ENCODE results near the gene CGN.

CGN gene

GRCh38 chr1:151530461-151530860, 19.3 kb downstream of the CGN start:
- H3K4me3 ChIP-seq (ENCODE audit: low read depth, low read length), result no peak overlapping the region
- ChIA-PET CTCF (interaction anchor here (0.7 kb wide), 1 partner anchor 32 kb away, joined by 3 read pairs; no protein-coding TSS in a partner anchor), POLR2A (no interaction called here)
- peaks cover 3 to 52% of the 10 kb centered on the region in 2 experiments; a peak in 2 of 3 replicates for H3K36me3 ChIP-seq (ENCODE audit: control insufficient read depth in 2 of 2, insufficient read depth in 1 of 2, low read length in 2 of 2)
- no peaks in the 10 kb centered on the region for H3K9me3 ChIP-seq (ENCODE audit: control insufficient read depth, insufficient read depth, low read depth, low read length)
- H3K27ac ChIP-seq (ENCODE audit: extremely low read depth, low read depth, low read length), result no peak overlapping the region
- TF ChIP-seq ZIC2 (tag by site-specific recombination; IDR thresholded peaks at IDR 0.05) (peak; percentile 37), ZNF639 (tag by site-specific recombination; IDR thresholded peaks at IDR 0.05) (no peak), ZNF670 (tag by site-specific recombination; IDR thresholded peaks at IDR 0.05; ENCODE audit: low read depth) (no peak), ZNF394 (tag by site-specific recombination; IDR thresholded peaks at IDR 0.05; ENCODE audit: borderline replicate concordance) (0 out of 2 replicates have a peak, but pooled peaks have one; percentile 11)
- H3K4me1 ChIP-seq (ENCODE audit: control insufficient read depth, insufficient read depth, low read length), result no peaks in the 10 kb centered on the region

DNA sequence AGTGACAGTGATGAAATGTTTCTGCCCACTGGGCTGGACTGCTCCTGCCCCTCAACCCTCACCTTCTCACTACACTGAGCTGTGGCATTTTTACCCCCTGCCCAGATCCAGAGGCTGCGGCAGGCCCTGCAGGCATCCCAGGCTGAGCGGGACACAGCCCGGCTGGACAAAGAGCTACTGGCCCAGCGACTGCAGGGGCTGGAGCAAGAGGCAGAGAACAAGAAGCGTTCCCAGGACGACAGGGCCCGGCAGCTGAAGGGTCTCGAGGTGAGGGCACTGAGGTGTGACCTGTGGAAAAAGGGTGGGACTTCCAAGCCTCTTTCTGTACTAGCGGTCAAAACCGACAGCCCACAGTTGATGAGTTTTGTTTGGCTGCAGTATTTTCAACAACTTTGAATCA, 22.7 kb downstream of the CGN start:
- H3K36me3 ChIP-seq (ENCODE audit: control insufficient read depth in 2 of 2, insufficient read depth in 1 of 2, low read length in 2 of 2), result peaks cover 0 to 69% of the 10 kb centered on the region in 2 experiments; a peak in 1 of 3 replicates
- TF ChIP-seq ZNF514 (tag by site-specific recombination; IDR thresholded peaks at IDR 0.05), result no peak
- TF ChIP-seq ZNF548 (tag by site-specific recombination; IDR thresholded peaks at IDR 0.05), result no peak
- TF ChIP-seq, protein P1, sequence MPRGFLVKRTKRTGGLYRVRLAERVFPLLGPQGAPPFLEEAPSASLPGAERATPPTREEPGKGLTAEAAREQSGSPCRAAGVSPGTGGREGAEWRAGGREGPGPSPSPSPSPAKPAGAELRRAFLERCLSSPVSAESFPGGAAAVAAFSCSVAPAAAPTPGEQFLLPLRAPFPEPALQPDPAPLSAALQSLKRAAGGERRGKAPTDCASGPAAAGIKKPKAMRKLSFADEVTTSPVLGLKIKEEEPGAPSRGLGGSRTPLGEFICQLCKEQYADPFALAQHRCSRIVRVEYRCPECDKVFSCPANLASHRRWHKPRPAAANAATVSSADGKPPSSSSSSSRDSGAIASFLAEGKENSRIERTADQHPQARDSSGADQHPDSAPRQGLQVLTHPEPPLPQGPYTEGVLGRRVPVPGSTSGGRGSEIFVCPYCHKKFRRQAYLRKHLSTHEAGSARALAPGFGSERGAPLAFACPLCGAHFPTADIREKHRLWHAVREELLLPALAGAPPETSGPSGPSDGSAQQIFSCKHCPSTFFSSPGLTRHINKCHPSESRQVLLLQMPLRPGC (tag by site-specific recombination; IDR thresholded peaks at IDR 0.05), result no peak
- no peak for TF ChIP-seq SALL2 (tag by site-specific recombination; IDR thresholded peaks at IDR 0.05; ENCODE audit: borderline replicate concordance)
- no peak for TF ChIP-seq GLIS2 (tag by site-specific recombination; IDR thresholded peaks at IDR 0.05)
- TF ChIP-seq KLF16 (tag by site-specific recombination; IDR thresholded peaks at IDR 0.05), result no peak
- TF ChIP-seq ZNF501 (tag by site-specific recombination; IDR thresholded peaks at IDR 0.05), result no peak
- no peak for TF ChIP-seq ZNF221 (tag by site-specific recombination; IDR thresholded peaks at IDR 0.05; ENCODE audit: borderline replicate concordance)
- TF ChIP-seq, protein P2, sequence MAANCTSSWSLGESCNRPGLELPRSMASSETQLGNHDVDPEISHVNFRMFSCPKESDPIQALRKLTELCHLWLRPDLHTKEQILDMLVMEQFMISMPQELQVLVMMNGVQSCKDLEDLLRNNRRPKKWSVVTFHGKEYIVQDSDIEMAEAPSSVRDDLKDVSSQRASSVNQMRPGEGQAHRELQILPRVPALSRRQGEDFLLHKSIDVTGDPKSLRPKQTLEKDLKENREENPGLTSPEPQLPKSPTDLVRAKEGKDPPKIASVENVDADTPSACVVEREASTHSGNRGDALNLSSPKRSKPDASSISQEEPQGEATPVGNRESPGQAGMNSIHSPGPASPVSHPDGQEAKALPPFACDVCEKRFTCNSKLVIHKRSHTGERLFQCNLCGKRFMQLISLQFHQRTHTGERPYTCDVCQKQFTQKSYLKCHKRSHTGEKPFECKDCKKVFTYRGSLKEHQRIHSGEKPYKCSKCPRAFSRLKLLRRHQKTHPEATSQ (tag by site-specific recombination; IDR thresholded peaks at IDR 0.05), result no peak
- TF ChIP-seq ZNF555 (tag by site-specific recombination; conservative IDR thresholded peaks at IDR 0.05), result no peak
- ChIA-PET POLR2A (no interaction called here), CTCF (interaction anchor here (0.6 to 1.3 kb wide), 13 partner anchors 10 to 303 kb away, joined by 3 to 5 read pairs (median 3); no protein-coding TSS in a partner anchor)
- no peak overlapping the region for H3K27ac ChIP-seq (ENCODE audit: extremely low read depth, low read depth, low read length)
- H3K9me3 ChIP-seq (ENCODE audit: control insufficient read depth, insufficient read depth, low read depth, low read length), result no peaks in the 10 kb centered on the region
- no peaks in the 10 kb centered on the region for H3K4me1 ChIP-seq (ENCODE audit: control insufficient read depth, insufficient read depth, low read length)
- H3K4me3 ChIP-seq (ENCODE audit: low read depth, low read length), result no peak overlapping the region

- Histone ChIP-seq H3K9me3 (ENCODE audit: control insufficient read depth, insufficient read depth, low read depth, low read length) (no peaks in the 10 kb centered on the region), H3K27ac (ENCODE audit: extremely low read depth, low read depth, low read length) (no peak overlapping the region), H3K4me3 (ENCODE audit: low read depth, low read length) (no peak overlapping the region), H3K4me1 (ENCODE audit: control insufficient read depth, insufficient read depth, low read length) (peaks cover 3% of the 10 kb centered on the region; the same call in 1 of the 2 replicates), H3K36me3 (ENCODE audit: control insufficient read depth in 2 of 2, insufficient read depth in 1 of 2, low read length in 2 of 2) (peaks cover 0 to 60% of the 10 kb centered on the region in 2 experiments; a peak in 1 of 3 replicates)
- ChIA-PET CTCF (interaction anchor here (0.6 to 1.7 kb wide), 20 partner anchors 11 to 208 kb away, joined by 3 to 8 read pairs (median 3); partner anchors contain the start of gene CGN), POLR2A (no interaction called here)
- peak; percentile 72; the same call in 1 of the 2 replicates for TF ChIP-seq ZSCAN30 (tag by site-specific recombination; IDR thresholded peaks at IDR 0.05)
- TF ChIP-seq KLF16 (tag by site-specific recombination; IDR thresholded peaks at IDR 0.05), result no peak
- no peak for TF ChIP-seq ZNF585B (tag by site-specific recombination; IDR thresholded peaks at IDR 0.05)
- no peak for TF ChIP-seq TRIM28 (IDR thresholded peaks at IDR 0.05; ENCODE audit: borderline replicate concordance, low read length)
- TF ChIP-seq, protein P3, sequence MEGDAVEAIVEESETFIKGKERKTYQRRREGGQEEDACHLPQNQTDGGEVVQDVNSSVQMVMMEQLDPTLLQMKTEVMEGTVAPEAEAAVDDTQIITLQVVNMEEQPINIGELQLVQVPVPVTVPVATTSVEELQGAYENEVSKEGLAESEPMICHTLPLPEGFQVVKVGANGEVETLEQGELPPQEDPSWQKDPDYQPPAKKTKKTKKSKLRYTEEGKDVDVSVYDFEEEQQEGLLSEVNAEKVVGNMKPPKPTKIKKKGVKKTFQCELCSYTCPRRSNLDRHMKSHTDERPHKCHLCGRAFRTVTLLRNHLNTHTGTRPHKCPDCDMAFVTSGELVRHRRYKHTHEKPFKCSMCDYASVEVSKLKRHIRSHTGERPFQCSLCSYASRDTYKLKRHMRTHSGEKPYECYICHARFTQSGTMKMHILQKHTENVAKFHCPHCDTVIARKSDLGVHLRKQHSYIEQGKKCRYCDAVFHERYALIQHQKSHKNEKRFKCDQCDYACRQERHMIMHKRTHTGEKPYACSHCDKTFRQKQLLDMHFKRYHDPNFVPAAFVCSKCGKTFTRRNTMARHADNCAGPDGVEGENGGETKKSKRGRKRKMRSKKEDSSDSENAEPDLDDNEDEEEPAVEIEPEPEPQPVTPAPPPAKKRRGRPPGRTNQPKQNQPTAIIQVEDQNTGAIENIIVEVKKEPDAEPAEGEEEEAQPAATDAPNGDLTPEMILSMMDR (tag by site-specific recombination; IDR thresholded peaks at IDR 0.05), result peak; percentile 69
- TF ChIP-seq ZNF292 (tag by site-specific recombination; IDR thresholded peaks at IDR 0.05; ENCODE audit: borderline replicate concordance, low read depth), result no peak
- TF ChIP-seq ZNF830 (tag by site-specific recombination; IDR thresholded peaks at IDR 0.05; ENCODE audit: low read depth), result no peak
- TF ChIP-seq REST (tag by site-specific recombination; IDR thresholded peaks at IDR 0.05), result no peak
Observed at GRCh38 chr1:151534662-151535278, 23.6 kb downstream of the CGN start.

Data from HEK293 (cell line).